Measurements from ENCODE around the gene CRTC1.

The CRTC1 gene

DNA sequence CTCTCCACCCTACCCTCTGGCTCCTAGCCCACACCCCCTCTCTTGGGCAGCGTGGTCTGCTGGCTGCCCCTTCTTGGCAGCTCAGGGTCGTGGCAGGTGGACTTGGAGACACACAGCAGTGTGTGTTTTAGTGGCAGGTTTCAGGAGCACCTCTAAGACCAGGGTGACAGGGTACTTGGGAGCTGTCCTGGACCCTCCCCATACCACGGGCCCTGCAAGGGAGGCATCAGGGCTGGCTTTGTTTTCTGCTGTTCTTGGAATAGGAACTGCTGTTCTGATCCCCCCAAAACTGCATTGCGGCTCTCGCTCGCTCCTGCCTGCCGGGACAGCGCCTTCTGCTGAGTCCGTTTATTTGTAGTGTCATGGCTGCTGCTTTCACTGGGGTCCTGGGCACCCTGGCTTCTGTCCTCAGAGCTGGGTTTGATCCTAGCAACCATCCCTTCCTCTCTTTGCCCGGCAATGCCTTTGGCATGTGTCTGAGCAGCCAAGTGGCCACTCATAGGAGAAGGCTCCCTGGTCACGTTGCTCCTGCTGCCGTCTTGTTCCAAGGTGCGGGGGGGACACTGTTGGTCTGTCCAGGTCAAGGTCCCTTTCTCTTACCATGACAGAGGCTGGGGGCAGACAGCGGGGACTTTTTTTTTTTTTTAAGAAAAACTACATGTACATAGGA lies 95.5 kb downstream of the CRTC1 start:
- CTCF ChIA-PET, result interaction anchor here (1.2 kb wide), 1 partner anchor 10 kb away, joined by 3 read pairs; no protein-coding TSS in a partner anchor
- POLR2A ChIA-PET, result no interaction called here
- DNase-seq (ENCODE audit: extremely low spot score), result no peak
- TF ChIP-seq SUZ12 (IDR thresholded peaks at IDR 0.05), result no peak
- TF ChIP-seq ZNF384 (IDR thresholded peaks at IDR 0.05), result no peak
- TF ChIP-seq L3MBTL2 (conservative IDR thresholded peaks at IDR 0.05), result no peak
- no peak for TF ChIP-seq NFRKB (IDR thresholded peaks at IDR 0.05)
- TF ChIP-seq FOXK2 (IDR thresholded peaks at IDR 0.05), result no peak
- no peak for TF ChIP-seq SP1 (IDR thresholded peaks at IDR 0.05)
- no peak for TF ChIP-seq HDGF (IDR thresholded peaks at IDR 0.05; ENCODE audit: borderline replicate concordance)
- TF ChIP-seq FOXM1 (IDR thresholded peaks at IDR 0.05; ENCODE audit: borderline replicate concordance), result no peak
- TF ChIP-seq TARDBP (IDR thresholded peaks at IDR 0.05), result no peak
- no peak for TF ChIP-seq ARNT (IDR thresholded peaks at IDR 0.05)
- no peak for TF ChIP-seq LEF1 (IDR thresholded peaks at IDR 0.05; ENCODE audit: borderline replicate concordance)

DNA sequence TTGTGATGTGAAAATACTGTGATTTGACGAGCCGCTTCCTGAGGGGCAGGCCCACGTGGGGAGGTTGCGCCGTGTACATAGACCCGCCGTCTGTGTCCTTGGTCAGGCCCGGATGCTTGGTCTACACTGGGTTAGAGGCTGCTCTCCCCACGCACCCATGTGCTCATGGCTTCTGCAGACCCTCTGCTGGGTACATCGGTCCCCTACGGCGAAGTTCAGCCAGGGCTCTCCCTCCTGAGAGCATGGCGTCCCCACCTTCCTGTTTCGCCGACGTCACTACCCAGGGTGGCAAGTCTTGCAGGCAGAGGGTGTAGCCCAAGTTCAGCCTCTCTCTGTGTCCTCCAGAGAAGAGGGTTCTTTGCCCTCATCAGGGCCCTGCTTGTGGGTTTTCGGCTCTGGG lies 96.6 kb downstream of the CRTC1 start:
- DNase-seq (ENCODE audit: extremely low spot score), result no peak
- TF ChIP-seq FOXK2 (IDR thresholded peaks at IDR 0.05), result no peak
- no peak for TF ChIP-seq LEF1 (IDR thresholded peaks at IDR 0.05; ENCODE audit: borderline replicate concordance)
- TF ChIP-seq, protein P1, sequence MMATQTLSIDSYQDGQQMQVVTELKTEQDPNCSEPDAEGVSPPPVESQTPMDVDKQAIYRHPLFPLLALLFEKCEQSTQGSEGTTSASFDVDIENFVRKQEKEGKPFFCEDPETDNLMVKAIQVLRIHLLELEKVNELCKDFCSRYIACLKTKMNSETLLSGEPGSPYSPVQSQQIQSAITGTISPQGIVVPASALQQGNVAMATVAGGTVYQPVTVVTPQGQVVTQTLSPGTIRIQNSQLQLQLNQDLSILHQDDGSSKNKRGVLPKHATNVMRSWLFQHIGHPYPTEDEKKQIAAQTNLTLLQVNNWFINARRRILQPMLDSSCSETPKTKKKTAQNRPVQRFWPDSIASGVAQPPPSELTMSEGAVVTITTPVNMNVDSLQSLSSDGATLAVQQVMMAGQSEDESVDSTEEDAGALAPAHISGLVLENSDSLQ (IDR thresholded peaks at IDR 0.05), result no peak
- no peak for TF ChIP-seq ARNT (IDR thresholded peaks at IDR 0.05)
- TF ChIP-seq NFRKB (IDR thresholded peaks at IDR 0.05), result no peak
- TF ChIP-seq L3MBTL2 (conservative IDR thresholded peaks at IDR 0.05), result no peak
- POLR2A ChIA-PET, result no interaction called here
- CTCF ChIA-PET, result interaction anchor here (1.2 kb wide), 1 partner anchor 9 kb away, joined by 3 read pairs; no protein-coding TSS in a partner anchor

DNA sequence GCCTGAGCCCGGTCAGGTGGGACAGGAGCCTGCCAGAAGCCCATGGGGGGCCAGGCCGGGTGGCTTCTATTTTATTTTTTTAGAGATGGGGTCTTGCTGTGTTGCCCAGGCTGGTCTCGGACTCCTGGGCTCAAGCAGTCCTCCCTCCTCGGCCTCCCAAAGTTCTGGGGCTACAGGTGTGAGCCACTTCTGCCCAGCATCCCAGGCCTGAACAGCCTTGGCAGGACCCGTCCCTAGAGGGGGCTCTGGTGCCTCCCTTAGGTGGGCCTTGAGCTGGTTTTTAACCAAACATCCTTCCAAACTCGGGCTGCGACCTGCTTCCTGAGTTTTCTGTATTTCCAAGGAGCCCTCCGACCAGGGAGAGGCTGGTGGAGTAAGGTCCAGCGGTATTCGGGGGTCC lies 97.2 kb downstream of the CRTC1 start:
- ChIA-PET POLR2A (no interaction called here), CTCF (interaction anchor here (1.0 kb wide), 1 partner anchor 68 kb away, joined by 3 read pairs; no protein-coding TSS in a partner anchor)
- TF ChIP-seq CTBP1 (IDR thresholded peaks at IDR 0.05; ENCODE audit: borderline replicate concordance), result no peak
- TF ChIP-seq, protein P1 (IDR thresholded peaks at IDR 0.05), result no peak
- no peak for TF ChIP-seq SP1 (IDR thresholded peaks at IDR 0.05)
- TF ChIP-seq BHLHE40 (IDR thresholded peaks at IDR 0.05; ENCODE audit: borderline replicate concordance), result no peak
- no peak for TF ChIP-seq ELF4 (IDR thresholded peaks at IDR 0.05)
- TF ChIP-seq L3MBTL2 (conservative IDR thresholded peaks at IDR 0.05), result no peak
- TF ChIP-seq SUZ12 (IDR thresholded peaks at IDR 0.05), result no peak
- no peak for TF ChIP-seq ZNF384 (IDR thresholded peaks at IDR 0.05)
- DNase-seq (ENCODE audit: extremely low spot score), result no peak

DNA sequence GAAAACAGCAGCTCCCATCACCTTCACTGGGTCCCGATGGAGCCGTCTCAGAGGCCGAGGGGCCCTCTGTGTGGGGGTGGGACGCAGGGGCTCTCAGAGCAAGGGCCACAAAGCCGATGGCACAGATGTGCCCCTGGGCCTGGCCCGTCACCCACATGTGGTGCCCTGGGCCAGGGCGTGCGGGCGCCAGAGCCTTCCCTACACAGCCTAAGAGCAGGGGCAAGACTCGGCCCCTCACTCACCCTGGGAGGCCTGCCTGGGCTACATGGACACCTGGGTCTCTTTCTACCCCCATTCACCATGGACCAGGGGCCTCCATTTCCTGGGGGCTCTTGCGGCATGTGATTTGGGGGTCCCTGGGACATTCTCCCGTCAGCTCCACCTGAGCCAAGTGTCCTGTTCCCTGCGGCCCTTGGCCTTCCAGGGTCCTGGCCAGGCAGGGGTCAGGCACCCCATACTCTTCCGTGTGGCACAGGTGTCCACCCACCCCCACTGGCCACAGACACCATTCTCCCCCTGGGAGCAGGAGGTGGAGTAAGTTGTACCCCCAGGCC lies 97.6 kb downstream of the CRTC1 start:
- ChIA-PET POLR2A (no interaction called here), CTCF (interaction anchor here (1.0 kb wide), 1 partner anchor 68 kb away, joined by 3 read pairs; no protein-coding TSS in a partner anchor)
- no peak for DNase-seq (ENCODE audit: extremely low spot score)
- TF ChIP-seq ELF4 (IDR thresholded peaks at IDR 0.05) (no peak), BHLHE40 (IDR thresholded peaks at IDR 0.05; ENCODE audit: borderline replicate concordance) (no peak), L3MBTL2 (conservative IDR thresholded peaks at IDR 0.05) (no peak), ZNF384 (IDR thresholded peaks at IDR 0.05) (no peak)

DNA sequence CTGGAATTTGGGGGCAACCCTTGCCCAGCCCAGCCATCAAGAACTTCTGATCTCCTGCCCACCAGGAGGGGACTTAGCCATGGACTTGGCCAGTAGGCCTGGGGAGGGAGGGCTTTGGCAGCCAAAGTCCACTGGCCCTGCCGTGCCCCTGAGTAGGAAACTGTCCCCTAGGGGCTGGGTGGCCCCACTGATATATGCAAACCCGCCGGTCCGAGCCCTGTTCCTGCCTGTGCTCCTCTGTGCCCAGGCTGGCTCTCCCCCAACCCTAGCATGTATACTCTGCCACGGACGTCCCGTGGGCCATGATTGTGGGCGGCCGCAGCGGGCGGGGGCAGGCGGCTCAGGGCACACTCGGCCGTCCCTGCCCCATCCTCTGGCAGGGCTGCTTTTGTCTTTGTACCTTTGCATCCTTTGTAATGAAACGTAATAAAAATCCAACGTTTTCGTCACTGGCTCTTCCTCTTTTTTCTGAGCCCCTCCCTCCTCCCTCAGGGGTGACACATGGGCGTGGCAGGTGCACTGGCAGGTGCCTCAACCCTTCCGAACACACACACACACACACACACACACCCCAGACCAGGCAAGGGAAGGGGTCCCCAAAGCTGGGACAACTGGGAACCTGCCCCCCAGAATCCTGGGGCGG lies 98.5 kb downstream of the CRTC1 start:
- ChIA-PET CTCF (no interaction called here), POLR2A (no interaction called here)
- DNase-seq (ENCODE audit: extremely low spot score), result no peak
- TF ChIP-seq SUZ12 (IDR thresholded peaks at IDR 0.05), result no peak
- no peak for TF ChIP-seq CTBP1 (IDR thresholded peaks at IDR 0.05; ENCODE audit: borderline replicate concordance)
- no peak for TF ChIP-seq NFRKB (IDR thresholded peaks at IDR 0.05)
- no peak for TF ChIP-seq BHLHE40 (IDR thresholded peaks at IDR 0.05; ENCODE audit: borderline replicate concordance)
- TF ChIP-seq ELF4 (IDR thresholded peaks at IDR 0.05), result no peak
- TF ChIP-seq TARDBP (IDR thresholded peaks at IDR 0.05), result no peak
- no peak for TF ChIP-seq HDGF (IDR thresholded peaks at IDR 0.05; ENCODE audit: borderline replicate concordance)
- TF ChIP-seq ARNT (IDR thresholded peaks at IDR 0.05), result no peak
- TF ChIP-seq L3MBTL2 (conservative IDR thresholded peaks at IDR 0.05), result no peak
- no peak for TF ChIP-seq ZNF384 (IDR thresholded peaks at IDR 0.05)
- TF ChIP-seq FOXA1 (IDR thresholded peaks at IDR 0.05), result no peak
- TF ChIP-seq LEF1 (IDR thresholded peaks at IDR 0.05; ENCODE audit: borderline replicate concordance), result no peak
- TF ChIP-seq FOXK2 (IDR thresholded peaks at IDR 0.05), result no peak
- TF ChIP-seq, protein P1 (IDR thresholded peaks at IDR 0.05), result no peak
- TF ChIP-seq FOXM1 (IDR thresholded peaks at IDR 0.05; ENCODE audit: borderline replicate concordance), result no peak
- no peak for TF ChIP-seq SP1 (IDR thresholded peaks at IDR 0.05)

DNA sequence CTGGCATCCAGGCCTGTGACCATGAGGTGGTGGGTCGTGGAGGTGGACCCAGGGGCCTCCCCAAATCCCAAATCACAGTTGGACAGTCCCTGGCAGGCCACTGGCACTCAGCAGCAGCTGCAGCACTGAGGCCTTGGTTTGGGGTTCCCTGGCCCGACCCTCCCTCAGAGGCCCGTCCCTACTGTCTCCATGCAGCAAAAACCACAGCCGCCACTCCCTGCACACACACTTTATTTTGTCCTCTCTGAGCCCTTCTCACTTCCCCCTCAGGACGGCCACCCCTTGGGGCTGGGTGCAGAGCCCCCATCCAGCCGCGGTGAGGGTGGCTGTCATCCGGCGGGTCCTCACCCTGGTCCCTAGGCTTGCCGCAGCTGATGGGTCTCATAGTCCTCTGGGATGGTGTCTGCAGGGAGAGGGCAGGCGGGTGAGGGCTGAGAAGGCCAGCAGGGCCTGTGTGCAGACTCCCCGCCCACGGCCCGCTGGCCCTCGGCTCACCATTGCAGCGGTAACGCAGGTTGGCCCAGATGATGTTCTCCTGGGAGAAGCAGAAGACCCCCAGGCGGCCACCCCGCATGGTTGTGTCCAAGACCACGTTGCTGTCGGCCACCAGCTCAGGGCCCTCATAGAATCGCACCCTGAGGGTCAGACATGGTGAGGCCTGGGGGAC lies 99.2 kb downstream of the CRTC1 start:
- POLR2A ChIA-PET, result no interaction called here
- DNase-seq (ENCODE audit: extremely low spot score), result no peak
- CTCF ChIA-PET, result no interaction called here
- TF ChIP-seq TARDBP (IDR thresholded peaks at IDR 0.05) (no peak), L3MBTL2 (conservative IDR thresholded peaks at IDR 0.05) (no peak), FOXK2 (IDR thresholded peaks at IDR 0.05) (no peak), FOXA1 (IDR thresholded peaks at IDR 0.05) (no peak), CTBP1 (IDR thresholded peaks at IDR 0.05; ENCODE audit: borderline replicate concordance) (no peak), LEF1 (IDR thresholded peaks at IDR 0.05; ENCODE audit: borderline replicate concordance) (no peak), ZNF384 (IDR thresholded peaks at IDR 0.05) (no peak), SP1 (IDR thresholded peaks at IDR 0.05) (no peak)
- TF ChIP-seq, protein P1 (IDR thresholded peaks at IDR 0.05), result no peak
